K562 (cell line): Measurements from ENCODE around the gene CD40. TPM values are rescaled to one million over a fixed set of nuclear protein-coding genes. Genes with fewer than 3 reads are reported as not detected.

Experiments
- ATAC-seq: fragments of 200-7000 bp; cut with Tn5 transposase; 3 replicates; pipeline ENCODE4 v1.9.1; 2020; ENCODE audit warnings: moderate library complexity
- BruUV-seq: library from RNA; stranded (reverse); fragments of 400-500 nt; replicated peaks from 2 replicates; lab custom pipeline; 2021; lab: Mats Ljungman, UMichigan
- CTCF ChIA-PET: fragments of 300-600 bp; formaldehyde crosslinking; extraction: SDS; loops from one replicate; lab custom pipeline; 2021; ENCODE audit warnings: low intra/inter-chr PET ratio; lab: Yijun Ruan, JAX
- POLR2A ChIA-PET: fragments of 300-600, 350-650 bp; sonication (Branson Sonifier 250); formaldehyde crosslinking; extraction: SDS; loops from one replicate; lab custom pipeline; 2021; ENCODE audit warnings: antibody characterized with exemption, inconsistent platforms; lab: Yijun Ruan, JAX
- DNase-seq, 4 experiments: peaks; one replicate each; pipeline versions ENCODE4 v3.0.0 to v3.0.0-alpha.2; 2011 to 2018; ENCODE audit warnings: low spot score in 3 of 4, mixed read lengths in 3 of 4; ENCODE audit errors: extremely low read depth in 1 of 4
- FAIRE-seq: peaks from 2 replicates; lab custom pipeline; 2011; peaks lifted over from hg19 to GRCh38; lab: Jason Lieb, UNC
- H2AFZ ChIP-seq: 2 replicates; pipeline ENCODE4 v1.6.0; 2011; ENCODE audit warnings: low read depth, low read length, control low read depth, inconsistent platforms
- H3K27ac ChIP-seq: fragments of 200-600 bp; 3 replicates; pipeline ENCODE4 v1.8.0; 2011; ENCODE audit warnings: low read depth, mild to moderate bottlenecking, control low read depth, inconsistent platforms, low read length, moderate library complexity, mixed read lengths; ENCODE audit errors: extremely low read depth
- H3K27me3 ChIP-seq, 2 experiments: fragments of 300-600 bp in 1 of 2; 2 replicates in 1 of 2; 3 replicates in 1 of 2; pipeline versions ENCODE4 v1.6.0 to v1.8.0; 2011; ENCODE audit warnings: inconsistent platforms in 2 of 2, low read length in 2 of 2, mild to moderate bottlenecking in 1 of 2, mixed read lengths in 1 of 2, moderate library complexity in 1 of 2; ENCODE audit not compliant: control insufficient read depth in 2 of 2, insufficient read depth in 2 of 2
- H3K36me3 ChIP-seq: fragments of 300-600 bp; 3 replicates; pipeline ENCODE4 v1.8.0; 2011; ENCODE audit warnings: mild to moderate bottlenecking, low read length, inconsistent platforms; ENCODE audit not compliant: control insufficient read depth, insufficient read depth
- H3K4me1 ChIP-seq, 2 experiments: fragments of 200-600 bp in 1 of 2; replicated peaks in 1 of 2; 2 replicates in 1 of 2; 3 replicates in 1 of 2; pipeline versions ENCODE4 v1.5.1 to v1.8.0; 2011; ENCODE audit warnings: inconsistent platforms in 2 of 2, low read length in 2 of 2, mild to moderate bottlenecking in 1 of 2, mixed read lengths in 1 of 2, moderate library complexity in 1 of 2; ENCODE audit not compliant: control insufficient read depth in 2 of 2, insufficient read depth in 2 of 2
- H3K4me2 ChIP-seq: 2 replicates; pipeline ENCODE4 v1.6.1; 2011; ENCODE audit warnings: low read length, control low read depth, inconsistent platforms, mixed read lengths; ENCODE audit not compliant: insufficient read depth
- H3K4me3 ChIP-seq: fragments of 200-600 bp; sonication (generic), shearing (Covaris generic); 2 replicates; pipeline ENCODE4 v1.5.1; 2016; ENCODE audit warnings: control low read depth, inconsistent platforms
- H3K79me2 ChIP-seq: fragments of 200-600 bp; 3 replicates; pipeline ENCODE4 v1.8.0; 2011; ENCODE audit warnings: low read length, inconsistent platforms; ENCODE audit not compliant: control insufficient read depth, insufficient read depth
- H3K9ac ChIP-seq, 2 experiments: 2 replicates each; pipeline versions ENCODE4 v1.6.0 to v1.6.1; 2011; ENCODE audit warnings: low read depth in 2 of 2, low read length in 2 of 2, control low read depth in 1 of 2, inconsistent platforms in 1 of 2, mild to moderate bottlenecking in 1 of 2, mixed read lengths in 1 of 2; ENCODE audit not compliant: insufficient read depth in 1 of 2
- H3K9me1 ChIP-seq: one replicate; pipeline ENCODE4 v1.6.0; 2011; ENCODE audit warnings: inconsistent platforms, mild to moderate bottlenecking, low read length, moderate library complexity; ENCODE audit not compliant: control insufficient read depth, insufficient read depth
- H3K9me3 ChIP-seq: replicated peaks from 2 replicates; pipeline ENCODE4 v1.5.1; 2011; ENCODE audit warnings: low read depth, low read length, inconsistent platforms; ENCODE audit not compliant: control insufficient read depth, insufficient read depth
- H4K20me1 ChIP-seq: replicated peaks from 2 replicates; pipeline ENCODE4 v1.6.1; 2011; ENCODE audit warnings: low read length, inconsistent platforms, mixed read lengths; ENCODE audit not compliant: control insufficient read depth, insufficient read depth
- C11orf30 ChIP-seq: fragments of 450-650 bp; IDR thresholded peaks from 2 replicates; pipeline ENCODE4 v1.6.1; 2016; ENCODE audit warnings: low read depth, mild to moderate bottlenecking
- CHD2 ChIP-seq: IDR thresholded peaks from 2 replicates; pipeline ENCODE4 v1.6.1; 2011; ENCODE audit warnings: low read depth, low read length
- CHD4 ChIP-seq: fragments of 200-600 bp; sonication (generic); IDR thresholded peaks from 3 replicates; pipeline ENCODE4 v1.6.1; 2012; ENCODE audit warnings: low read depth, mild to moderate bottlenecking, mixed read lengths, low read length, inconsistent platforms; ENCODE audit not compliant: insufficient read depth, insufficient replicate concordance, poor library complexity, severe bottlenecking
- CREBBP ChIP-seq: IDR thresholded peaks from one replicate; pipeline ENCODE4 v1.6.1; 2012; ENCODE audit warnings: low read depth, mild to moderate bottlenecking, control low read depth, inconsistent platforms, low read length
- ESRRB ChIP-seq: fragments of 250-450 bp; sonication (Bioruptor Pico); IDR thresholded peaks from 2 replicates; pipeline ENCODE4 v1.5.0; 2020; ENCODE audit warnings: mild to moderate bottlenecking, moderate library complexity, borderline replicate concordance
- HOMEZ ChIP-seq: fragments of 250-450 bp; sonication (Bioruptor Pico); IDR thresholded peaks from 2 replicates; pipeline ENCODE4 v1.4.0; 2020; ENCODE audit warnings: mild to moderate bottlenecking, moderate library complexity
- MAFG ChIP-seq: fragments of 450-650 bp; conservative IDR thresholded peaks from 2 replicates; pipeline ENCODE4 v1.6.1; 2016; ENCODE audit warnings: missing genetic modification characterization, missing compliant biosample characterization
- MECOM ChIP-seq: fragments of 250-450 bp; sonication (Bioruptor Pico); IDR thresholded peaks from 2 replicates; pipeline ENCODE4 v1.8.0; 2022; ENCODE audit warnings: inconsistent platforms
- NFE2 ChIP-seq: IDR thresholded peaks from 2 replicates; pipeline ENCODE4 v1.6.1; 2014; ENCODE audit warnings: antibody characterized with exemption, low read depth
- PHTF2 ChIP-seq: fragments of 250-450 bp; sonication (Bioruptor Pico); IDR thresholded peaks from 2 replicates; pipeline ENCODE4 v1.5.0; 2021; ENCODE audit warnings: mild to moderate bottlenecking
- ZNF316 ChIP-seq: fragments of 450-650 bp; IDR thresholded peaks from 2 replicates; pipeline ENCODE4 v1.6.1; 2016
- ZNF668 ChIP-seq: fragments of 250-450 bp; sonication (Bioruptor Pico); IDR thresholded peaks from 2 replicates; pipeline ENCODE4 v1.8.0; 2022; ENCODE audit warnings: mild to moderate bottlenecking, inconsistent platforms
- WGBS: fragments of 100-300 bp; shearing (Covaris generic); methylation state at CpG from one replicate; pipeline ENCODE4 v1.1.6; 2016; ENCODE audit warnings: low coverage, mixed read lengths; ENCODE audit not compliant: insufficient coverage; ENCODE audit errors: missing lambda C conversion rate; 5-methylcytosine and 5-hydroxymethylcytosine counted together
- in situ Hi-C: fragments of 300-500 bp; cut with MboI; formaldehyde crosslinking; loops from 4 replicates; pipeline ENCODE4 v1.15.0; 2018; ENCODE audit warnings: inconsistent platforms, mixed read lengths
- intact Hi-C: fragments of 100-400 bp; cut with micrococcal nuclease; formaldehyde crosslinking; loops from 2 replicates; pipeline ENCODE4 v1.14.2; 2022
- polyA plus RNA-seq, 8 experiments: library from polyadenylated mRNA; depleted of rRNA in 4 of 8; stranded (reverse) in 5 of 8; unstranded in 3 of 8; fragments of >200 nt; fragmentation: Nextera tagmentation in 2 of 8; fragmentation: Illumina TruSeq in 1 of 8; extraction: Ambion mirVana in 2 of 8; extraction: Trizol in 1 of 8; gene quantifications; 2 replicates each; pipeline versions ENCODE4 v1.2.1 to v1.2.3, GENCODE V29; 2011 to 2014; ENCODE audit warnings: inconsistent platforms in 1 of 8, missing spikeins in 1 of 8
- total RNA-seq, 7 experiments: library from RNA; depleted of rRNA in 6 of 7; stranded (reverse); fragments of >200 nt in 6 of 7; fragmentation: Illumina TruSeq in 2 of 7; extraction: Trizol in 2 of 7; gene quantifications; 2 replicates each; pipeline versions ENCODE4 v1.2.1 to v1.2.3, GENCODE V29; 2011 to 2021; ENCODE audit warnings: low replicate concordance in 1 of 7

Gene CD40
- total and polyA plus RNA-seq, 9 of the 15 experiments (the other 6 are each of a cell fraction or from before 2014, with no cell fraction given), result 0.76 to 3.7 (median 1.6) TPM

- H3K27me3 ChIP-seq, result no peaks in the 10 kb centered on the region
- H4K20me1 ChIP-seq, result no peaks in the 10 kb centered on the region
- no peaks in the 10 kb centered on the region for H3K79me2 ChIP-seq
- peaks cover 51% of the 10 kb centered on the region; the same call in 2 of the 3 replicates for H3K36me3 ChIP-seq
- 90% methylated on average over 20 of the region's 20 CpGs for WGBS
- in situ Hi-C loops, result no loop called here
- intact Hi-C loops, result no loop called here
- ATAC-seq (no peak), FAIRE-seq (no peak), DNase-seq (no peak)
- POLR2A ChIA-PET, result no interaction called here
- no peaks in the 10 kb centered on the region for H3K9me3 ChIP-seq
- H3K4me1 ChIP-seq, result no peaks in the 10 kb centered on the region
- no peak overlapping the region for H3K27ac ChIP-seq
- no peak overlapping the region for H3K4me2 ChIP-seq
- no peak overlapping the region for H3K4me3 ChIP-seq
- H3K9me1 ChIP-seq, result no peaks in the 10 kb centered on the region
- BruUV-seq, result no TSS peak
- CTCF ChIA-PET, result no interaction called here
- TF ChIP-seq CREBBP, result no peak
- TF ChIP-seq MECOM (CRISPR knock-in tag), result no peak
- TF ChIP-seq ESRRB, result no peak
- peak; percentile 47; the same call in 1 of the 2 replicates for TF ChIP-seq ZNF316
- TF ChIP-seq ZNF668 (CRISPR knock-in tag), result no peak
- peak; percentile 66 for TF ChIP-seq MAFG (tag)
- peak; percentile 12; the same call in 1 of the 2 replicates for TF ChIP-seq NFE2
- TF ChIP-seq PHTF2, result no peak
- TF ChIP-seq CHD4, result no peak
- peak; percentile 9; the same call in 1 of the 2 replicates for TF ChIP-seq C11orf30
- no peak for TF ChIP-seq CHD2
- no peak for TF ChIP-seq HOMEZ (CRISPR knock-in tag)
- TF ChIP-seq, all 486 proteins: peak for 4
- no peak overlapping the region for H3K9ac ChIP-seq
- no peak overlapping the region for H2AFZ ChIP-seq
Observed at GRCh38 chr20:46070215-46070900, 47.8 kb upstream of the CD40 start.
